Spleen (tissue), 7 donors: ENCODE measurements around the gene L2HGDH.

Experiments used
- POLR2A ChIP-seq, 3 donors: fragments of 450-650 bp; IDR thresholded peaks; one replicate each; pipeline ENCODE4 v1.5.1; 2017; ENCODE audit warnings: antibody characterized with exemption in 3 of 3, mild to moderate bottlenecking in 1 of 3
- POLR2AphosphoS5 ChIP-seq, 3 donors: sonication (generic); formaldehyde crosslinking; IDR thresholded peaks; one replicate each; pipeline ENCODE4 v1.5.1; 2017; ENCODE audit warnings: antibody characterized with exemption in 3 of 3
- TF ChIP-seq, protein P1 (sequence below), 11 experiments: fragments of 200-600 bp in 7 of 11; fragments of 450-650 bp in 4 of 11; sonication (generic) in 4 of 11; IDR thresholded peaks in 8 of 11; conservative IDR thresholded peaks in 3 of 11; 1 replicate in 7 of 11; 2 replicates in 4 of 11; pipeline versions ENCODE4 v1.4.0 to v1.8.0; 2016 to 2021; ENCODE audit warnings: antibody characterized with exemption in 11 of 11, inconsistent platforms in 4 of 11, mild to moderate bottlenecking in 1 of 11
- donor health status: DM: no; HTN: no; CAD: no; lungs with moderate emphysema.
- donor health status: DM: no; HTN: no; CAD: no.
- donor health status: DM: no; HTN: no; CAD: no.

DNA sequence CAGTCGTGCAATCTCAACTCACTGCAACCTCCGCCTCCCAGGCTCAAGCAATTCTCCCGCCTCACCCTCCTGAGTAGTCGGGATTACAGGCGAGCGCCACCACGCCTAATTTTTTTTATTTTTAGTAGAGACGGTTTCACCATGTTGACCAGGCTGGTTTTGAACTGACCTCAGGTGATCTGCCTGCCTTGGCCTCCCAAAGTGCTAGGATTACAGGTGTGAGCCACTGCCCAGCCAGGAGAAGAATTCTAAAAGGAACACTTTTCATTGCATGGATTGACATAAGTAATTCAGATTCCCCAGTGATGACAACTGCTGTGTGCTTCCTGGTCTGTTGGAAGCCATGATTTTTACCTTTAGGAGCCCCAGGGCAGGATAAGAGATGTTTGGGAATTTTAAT lies 22.2 kb upstream of the L2HGDH start:
- TF ChIP-seq, protein P1, sequence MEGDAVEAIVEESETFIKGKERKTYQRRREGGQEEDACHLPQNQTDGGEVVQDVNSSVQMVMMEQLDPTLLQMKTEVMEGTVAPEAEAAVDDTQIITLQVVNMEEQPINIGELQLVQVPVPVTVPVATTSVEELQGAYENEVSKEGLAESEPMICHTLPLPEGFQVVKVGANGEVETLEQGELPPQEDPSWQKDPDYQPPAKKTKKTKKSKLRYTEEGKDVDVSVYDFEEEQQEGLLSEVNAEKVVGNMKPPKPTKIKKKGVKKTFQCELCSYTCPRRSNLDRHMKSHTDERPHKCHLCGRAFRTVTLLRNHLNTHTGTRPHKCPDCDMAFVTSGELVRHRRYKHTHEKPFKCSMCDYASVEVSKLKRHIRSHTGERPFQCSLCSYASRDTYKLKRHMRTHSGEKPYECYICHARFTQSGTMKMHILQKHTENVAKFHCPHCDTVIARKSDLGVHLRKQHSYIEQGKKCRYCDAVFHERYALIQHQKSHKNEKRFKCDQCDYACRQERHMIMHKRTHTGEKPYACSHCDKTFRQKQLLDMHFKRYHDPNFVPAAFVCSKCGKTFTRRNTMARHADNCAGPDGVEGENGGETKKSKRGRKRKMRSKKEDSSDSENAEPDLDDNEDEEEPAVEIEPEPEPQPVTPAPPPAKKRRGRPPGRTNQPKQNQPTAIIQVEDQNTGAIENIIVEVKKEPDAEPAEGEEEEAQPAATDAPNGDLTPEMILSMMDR (IDR thresholded peaks at IDR 0.05 in 8 of 11, conservative IDR thresholded peaks at IDR 0.05 in 3 of 11) = no peak
- TF ChIP-seq POLR2AphosphoS5 (IDR thresholded peaks at IDR 0.05) = no peak
- TF ChIP-seq POLR2A (IDR thresholded peaks at IDR 0.05) = no peak
